ENCODE results near the gene TNFRSF1B.

The TNFRSF1B gene

GRCh38 chr1:12163210-12163609 is 3.6 kb upstream of the TNFRSF1B start:
- Histone ChIP-seq H3K4me3 (ENCODE audit: low read depth, low read length) (no peak overlapping the region), H3K36me3 (ENCODE audit: control insufficient read depth, insufficient read depth, low read length) (no peaks in the 10 kb centered on the region), H3K9ac (ENCODE audit: low read depth, low read length) (no peak overlapping the region), H3K27me3 (ENCODE audit: control insufficient read depth, insufficient read depth, low read length) (peaks cover 24% of the 10 kb centered on the region), H3K4me1 (ENCODE audit: control insufficient read depth, insufficient read depth, low read length) (no peaks in the 10 kb centered on the region), H3K9me3 (ENCODE audit: control insufficient read depth, insufficient read depth, low read length) (no peaks in the 10 kb centered on the region)

GRCh38 chr1:12164210-12164609 is 2.6 kb upstream of the TNFRSF1B start:
- Histone ChIP-seq H3K4me1 (ENCODE audit: control insufficient read depth, insufficient read depth, low read length) (no peaks in the 10 kb centered on the region), H3K9ac (ENCODE audit: low read depth, low read length) (no peak overlapping the region)

GRCh38 chr1:12165342-12165741 is 1.4 kb upstream of the TNFRSF1B start:
- Histone ChIP-seq H3K9me3 (ENCODE audit: control insufficient read depth, insufficient read depth, low read length) (no peaks in the 10 kb centered on the region), H3K9ac (ENCODE audit: low read depth, low read length) (no peak overlapping the region), H3K36me3 (ENCODE audit: control insufficient read depth, insufficient read depth, low read length) (no peaks in the 10 kb centered on the region), H3K27me3 (ENCODE audit: control insufficient read depth, insufficient read depth, low read length) (peaks cover 31% of the 10 kb centered on the region), H3K4me1 (ENCODE audit: control insufficient read depth, insufficient read depth, low read length) (no peaks in the 10 kb centered on the region), H3K4me3 (ENCODE audit: low read depth, low read length) (no peak overlapping the region)

More at GRCh38 chr1:12164210-12164609, 2.6 kb upstream of the TNFRSF1B start:
- H3K9me3 ChIP-seq (ENCODE audit: control insufficient read depth, insufficient read depth, low read length) = no peaks in the 10 kb centered on the region
- H3K4me3 ChIP-seq (ENCODE audit: low read depth, low read length) = no peak overlapping the region
- H3K36me3 ChIP-seq (ENCODE audit: control insufficient read depth, insufficient read depth, low read length) = no peaks in the 10 kb centered on the region
- H3K27me3 ChIP-seq (ENCODE audit: control insufficient read depth, insufficient read depth, low read length) = peaks cover 31% of the 10 kb centered on the region

DNA sequence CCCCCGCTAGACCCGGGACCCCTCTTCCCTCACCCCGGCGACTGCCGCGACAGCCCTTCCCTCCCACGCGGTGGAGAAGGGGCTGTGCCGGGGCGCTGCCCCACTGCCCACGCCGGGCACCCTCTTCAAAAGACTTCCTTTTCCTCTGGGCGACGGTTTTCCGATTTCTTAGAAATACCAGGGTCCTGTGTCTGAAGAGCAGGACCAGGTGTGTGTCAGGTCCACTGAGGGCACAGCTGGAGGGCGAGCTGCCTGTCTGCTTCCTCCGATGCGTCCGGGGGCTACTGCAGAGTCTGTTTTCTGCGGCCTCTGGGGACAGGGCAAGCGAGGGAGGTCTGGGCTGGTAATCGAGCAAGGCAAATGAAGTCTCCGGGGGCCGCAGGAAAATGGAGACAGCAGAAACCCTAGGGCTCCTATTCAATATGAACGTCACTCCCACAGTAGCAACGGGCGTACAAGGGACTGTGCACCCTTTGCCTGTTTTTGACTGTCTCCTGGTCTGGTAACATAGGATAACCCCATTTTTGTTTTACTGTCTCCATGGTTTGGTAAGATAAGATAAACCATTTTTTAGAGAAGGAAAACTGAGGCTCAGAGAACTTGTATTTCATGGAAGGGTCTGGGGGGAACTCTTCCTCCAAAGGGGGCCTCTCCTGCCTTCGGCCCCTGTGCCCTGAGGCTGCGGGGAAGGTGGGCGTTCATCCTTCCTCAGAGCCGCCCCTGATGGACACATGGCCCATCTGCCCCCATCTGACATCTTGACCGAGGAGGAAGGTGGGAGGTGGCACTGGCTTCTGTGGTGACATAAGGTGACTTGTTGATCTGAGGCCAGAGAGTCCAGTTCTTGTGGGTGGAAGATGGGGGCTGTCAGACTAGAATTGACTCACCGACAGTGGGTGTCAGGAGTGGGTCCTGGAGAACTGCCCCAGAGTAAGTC is 970 bp downstream of the TNFRSF1B start:
- Histone ChIP-seq H3K9ac (ENCODE audit: low read depth, low read length) (no peak overlapping the region), H3K4me3 (ENCODE audit: low read depth, low read length) (no peak overlapping the region), H3K27me3 (ENCODE audit: control insufficient read depth, insufficient read depth, low read length) (peaks cover 31% of the 10 kb centered on the region), H3K9me3 (ENCODE audit: control insufficient read depth, insufficient read depth, low read length) (no peaks in the 10 kb centered on the region), H3K36me3 (ENCODE audit: control insufficient read depth, insufficient read depth, low read length) (no peaks in the 10 kb centered on the region), H3K4me1 (ENCODE audit: control insufficient read depth, insufficient read depth, low read length) (no peaks in the 10 kb centered on the region)

- Histone ChIP-seq H3K9ac (ENCODE audit: low read depth, low read length) (no peak overlapping the region), H3K36me3 (ENCODE audit: control insufficient read depth, insufficient read depth, low read length) (no peaks in the 10 kb centered on the region), H3K27me3 (ENCODE audit: control insufficient read depth, insufficient read depth, low read length) (peaks cover 31% of the 10 kb centered on the region), H3K4me3 (ENCODE audit: low read depth, low read length) (no peak overlapping the region), H3K4me1 (ENCODE audit: control insufficient read depth, insufficient read depth, low read length) (no peaks in the 10 kb centered on the region), H3K9me3 (ENCODE audit: control insufficient read depth, insufficient read depth, low read length) (no peaks in the 10 kb centered on the region)
Measured at GRCh38 chr1:12168451-12169160, 1.8 kb downstream of the TNFRSF1B start.

DNA sequence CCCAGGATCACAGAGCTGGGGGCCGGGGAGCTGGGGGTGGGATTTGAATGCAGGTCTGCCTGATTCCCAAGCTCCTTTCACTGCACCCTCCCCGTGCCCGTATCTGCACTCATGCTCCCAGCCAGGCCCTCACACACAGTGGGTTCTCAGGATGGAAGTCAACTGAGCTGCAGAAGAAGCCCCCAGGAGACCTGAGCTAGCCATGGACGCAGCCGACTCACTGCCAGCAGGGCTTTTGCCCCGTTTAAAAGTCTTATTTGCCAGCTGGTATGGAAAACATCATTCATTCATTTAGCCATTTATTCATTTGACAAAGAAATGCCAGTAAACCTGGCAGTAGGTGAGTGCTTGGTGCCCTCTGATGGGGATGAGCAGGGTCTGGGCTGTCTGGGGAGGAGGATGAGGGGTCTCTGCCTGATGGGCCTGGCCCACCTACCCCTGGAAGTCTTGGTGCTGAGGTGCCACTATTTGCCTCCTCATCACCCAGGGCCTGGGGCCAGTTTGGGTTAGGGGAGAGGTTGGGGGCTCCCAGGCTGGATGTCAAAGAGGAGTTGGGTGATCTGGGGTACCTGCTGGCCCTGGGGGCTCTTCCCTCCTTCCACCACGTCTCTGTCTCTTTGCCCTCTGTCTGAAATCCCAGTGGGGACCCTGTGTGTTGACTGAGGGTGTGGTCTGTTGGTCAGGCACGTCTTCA is 2.8 kb downstream of the TNFRSF1B start:
- Histone ChIP-seq H3K36me3 (ENCODE audit: control insufficient read depth, insufficient read depth, low read length) (no peaks in the 10 kb centered on the region), H3K9me3 (ENCODE audit: control insufficient read depth, insufficient read depth, low read length) (no peaks in the 10 kb centered on the region), H3K27me3 (ENCODE audit: control insufficient read depth, insufficient read depth, low read length) (peaks cover 31% of the 10 kb centered on the region), H3K9ac (ENCODE audit: low read depth, low read length) (no peak overlapping the region), H3K4me3 (ENCODE audit: low read depth, low read length) (no peak overlapping the region), H3K4me1 (ENCODE audit: control insufficient read depth, insufficient read depth, low read length) (no peaks in the 10 kb centered on the region)

DNA sequence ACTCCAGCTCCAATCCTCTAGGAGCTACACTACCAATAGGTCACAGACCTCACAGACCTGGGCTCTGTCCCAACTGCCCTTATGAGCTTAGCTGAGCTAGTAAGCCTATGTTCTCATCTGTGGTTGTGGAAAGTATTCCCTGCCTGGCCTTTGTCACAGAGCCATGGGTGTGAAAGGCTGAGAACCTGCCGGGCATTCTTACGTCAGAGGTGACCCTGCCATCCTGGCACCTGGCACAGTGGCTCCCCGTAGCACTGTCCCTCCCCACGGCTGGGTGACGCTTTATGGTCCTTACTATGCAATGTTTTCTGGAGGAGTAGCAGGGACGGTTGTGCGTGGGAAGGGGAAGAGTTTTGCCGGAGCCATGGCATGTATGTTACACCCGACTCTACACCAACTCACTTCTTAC is 3.5 kb downstream of the TNFRSF1B start:
- H3K36me3 ChIP-seq (ENCODE audit: control insufficient read depth, insufficient read depth, low read length) = no peaks in the 10 kb centered on the region
- no peaks in the 10 kb centered on the region for H3K9me3 ChIP-seq (ENCODE audit: control insufficient read depth, insufficient read depth, low read length)
- H3K4me3 ChIP-seq (ENCODE audit: low read depth, low read length) = no peak overlapping the region
- no peaks in the 10 kb centered on the region for H3K4me1 ChIP-seq (ENCODE audit: control insufficient read depth, insufficient read depth, low read length)
- no peak overlapping the region for H3K9ac ChIP-seq (ENCODE audit: low read depth, low read length)
- H3K27me3 ChIP-seq (ENCODE audit: control insufficient read depth, insufficient read depth, low read length) = peaks cover 25% of the 10 kb centered on the region

GRCh38 chr1:12171206-12172041 is 4.6 kb downstream of the TNFRSF1B start:
- H3K4me1 ChIP-seq (ENCODE audit: control insufficient read depth, insufficient read depth, low read length) = no peaks in the 10 kb centered on the region
- H3K9me3 ChIP-seq (ENCODE audit: control insufficient read depth, insufficient read depth, low read length) = no peaks in the 10 kb centered on the region
- peaks cover 16% of the 10 kb centered on the region for H3K27me3 ChIP-seq (ENCODE audit: control insufficient read depth, insufficient read depth, low read length)
- H3K36me3 ChIP-seq (ENCODE audit: control insufficient read depth, insufficient read depth, low read length) = no peaks in the 10 kb centered on the region
- H3K4me3 ChIP-seq (ENCODE audit: low read depth, low read length) = no peak overlapping the region
- no peak overlapping the region for H3K9ac ChIP-seq (ENCODE audit: low read depth, low read length)

DNA sequence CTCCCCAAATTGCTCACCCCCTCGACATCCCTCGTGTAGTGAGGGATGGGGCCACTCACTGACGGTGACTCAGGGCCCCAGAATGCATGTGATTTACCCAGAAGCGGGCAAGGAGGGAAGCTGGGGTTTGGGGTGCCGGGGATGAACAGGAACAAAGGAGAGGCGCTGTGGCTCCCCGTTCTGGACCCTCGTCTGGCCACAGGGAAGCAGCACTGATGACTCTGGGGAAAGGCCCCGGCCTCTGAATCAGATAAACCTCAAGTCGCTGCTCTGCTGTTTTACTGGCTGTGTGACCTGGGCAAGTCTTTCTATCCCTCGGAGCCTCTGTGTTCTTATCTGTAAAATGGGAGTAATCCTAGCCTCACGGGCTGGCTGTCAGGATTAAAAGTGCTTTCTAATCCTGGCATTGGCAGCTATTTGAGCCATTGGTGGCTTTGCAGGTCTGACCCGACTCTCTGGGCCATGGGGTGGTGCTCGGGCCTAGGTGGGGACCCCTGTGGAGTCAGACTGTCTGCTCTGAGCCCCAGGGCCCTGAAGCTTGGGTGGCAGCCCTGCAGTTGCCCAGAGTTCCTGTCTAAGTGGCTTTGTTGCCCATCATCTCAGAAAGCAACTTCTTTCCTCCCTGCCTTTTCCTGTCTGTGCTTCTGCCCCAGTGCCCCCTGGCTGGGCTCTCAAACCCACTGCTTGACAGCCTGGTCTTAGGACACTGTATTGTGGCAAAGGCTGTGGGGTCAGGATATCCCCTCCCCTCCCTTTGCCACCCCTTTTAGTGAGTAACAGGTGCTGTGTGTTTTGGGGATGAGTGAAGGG is 5.5 kb downstream of the TNFRSF1B start:
- Histone ChIP-seq H3K36me3 (ENCODE audit: control insufficient read depth, insufficient read depth, low read length) (no peaks in the 10 kb centered on the region), H3K4me1 (ENCODE audit: control insufficient read depth, insufficient read depth, low read length) (no peaks in the 10 kb centered on the region), H3K9ac (ENCODE audit: low read depth, low read length) (no peak overlapping the region), H3K27me3 (ENCODE audit: control insufficient read depth, insufficient read depth, low read length) (peaks cover 16% of the 10 kb centered on the region), H3K9me3 (ENCODE audit: control insufficient read depth, insufficient read depth, low read length) (no peaks in the 10 kb centered on the region), H3K4me3 (ENCODE audit: low read depth, low read length) (no peak overlapping the region)

DNA sequence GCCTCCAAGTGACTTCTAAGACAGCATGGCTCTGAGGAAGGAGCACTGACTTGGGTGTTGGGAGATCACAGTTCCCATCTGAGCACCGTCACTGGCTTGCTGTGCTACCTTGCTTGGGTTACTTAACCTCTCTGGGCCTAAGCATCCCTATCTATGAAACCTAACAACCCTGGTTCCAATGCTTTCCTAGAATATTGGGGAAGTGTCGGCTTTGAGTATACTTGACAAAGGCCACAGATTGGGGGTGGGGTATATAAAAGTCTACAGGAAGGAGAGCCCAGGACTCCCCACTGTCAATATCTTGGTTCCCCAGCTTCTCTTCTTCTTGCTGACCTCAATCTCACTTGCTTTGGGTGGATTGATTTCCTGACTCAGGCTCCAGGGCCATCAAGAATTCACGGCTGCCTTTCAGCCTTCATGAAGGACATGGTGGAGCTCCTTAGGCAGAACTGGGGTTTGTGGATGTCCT is 6.3 kb downstream of the TNFRSF1B start:
- Histone ChIP-seq H3K9me3 (ENCODE audit: control insufficient read depth, insufficient read depth, low read length) (no peaks in the 10 kb centered on the region), H3K36me3 (ENCODE audit: control insufficient read depth, insufficient read depth, low read length) (no peaks in the 10 kb centered on the region), H3K4me1 (ENCODE audit: control insufficient read depth, insufficient read depth, low read length) (no peaks in the 10 kb centered on the region), H3K27me3 (ENCODE audit: control insufficient read depth, insufficient read depth, low read length) (peaks cover 8% of the 10 kb centered on the region), H3K4me3 (ENCODE audit: low read depth, low read length) (no peak overlapping the region), H3K9ac (ENCODE audit: low read depth, low read length) (no peak overlapping the region)
